RWPE1 (cell line): ENCODE results near the gene RNU2-63P.

Experiments used
- CTCF ChIA-PET: fragments of 350-600 bp; sonication (Branson Sonifier 250); formaldehyde crosslinking; extraction: SDS; loops from one replicate; lab custom pipeline; 2021; lab: Yijun Ruan, JAX
- POLR2A ChIA-PET: fragments of 400-600 bp; formaldehyde crosslinking; extraction: SDS; loops from one replicate; lab custom pipeline; 2020; ENCODE audit warnings: antibody characterized with exemption; ENCODE audit not compliant: low non-redundant PET; lab: Yijun Ruan, JAX
- DNase-seq: peaks from one replicate; pipeline ENCODE4 v3.0.0; 2012; ENCODE audit warnings: low spot score
- H3K27ac ChIP-seq: fragments of 450-650 bp; 2 replicates; pipeline ENCODE4 v1.5.1; 2017
- TF ChIP-seq, protein P1 (sequence below): fragments of 450-650 bp; conservative IDR thresholded peaks from 2 replicates; pipeline ENCODE4 v1.5.1; 2017; ENCODE audit warnings: low read depth, mild to moderate bottlenecking

Gene RNU2-63P

DNA sequence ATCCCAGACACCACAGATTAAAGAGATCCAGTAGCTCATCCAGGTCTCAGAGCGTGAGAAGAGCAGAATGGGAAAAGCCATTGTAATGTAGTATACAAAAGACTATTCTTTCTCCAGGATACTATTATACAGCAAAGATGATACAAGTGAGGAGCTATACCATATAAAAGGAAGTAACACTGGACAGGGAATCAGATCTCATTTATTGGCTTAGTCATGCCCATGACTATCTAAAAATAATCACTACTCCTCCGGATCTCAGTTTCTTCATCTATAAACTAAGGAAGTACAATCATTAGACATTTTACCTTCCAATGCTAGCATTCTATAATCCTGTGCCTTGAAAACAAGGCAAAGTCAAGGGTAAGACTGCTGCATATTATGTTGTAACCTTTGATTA, 19.8 kb upstream of the RNU2-63P start:
- ChIA-PET POLR2A (no interaction called here), CTCF (no interaction called here)
- H3K27ac ChIP-seq, result no peak overlapping the region
- no peak for DNase-seq
- TF ChIP-seq, protein P1, sequence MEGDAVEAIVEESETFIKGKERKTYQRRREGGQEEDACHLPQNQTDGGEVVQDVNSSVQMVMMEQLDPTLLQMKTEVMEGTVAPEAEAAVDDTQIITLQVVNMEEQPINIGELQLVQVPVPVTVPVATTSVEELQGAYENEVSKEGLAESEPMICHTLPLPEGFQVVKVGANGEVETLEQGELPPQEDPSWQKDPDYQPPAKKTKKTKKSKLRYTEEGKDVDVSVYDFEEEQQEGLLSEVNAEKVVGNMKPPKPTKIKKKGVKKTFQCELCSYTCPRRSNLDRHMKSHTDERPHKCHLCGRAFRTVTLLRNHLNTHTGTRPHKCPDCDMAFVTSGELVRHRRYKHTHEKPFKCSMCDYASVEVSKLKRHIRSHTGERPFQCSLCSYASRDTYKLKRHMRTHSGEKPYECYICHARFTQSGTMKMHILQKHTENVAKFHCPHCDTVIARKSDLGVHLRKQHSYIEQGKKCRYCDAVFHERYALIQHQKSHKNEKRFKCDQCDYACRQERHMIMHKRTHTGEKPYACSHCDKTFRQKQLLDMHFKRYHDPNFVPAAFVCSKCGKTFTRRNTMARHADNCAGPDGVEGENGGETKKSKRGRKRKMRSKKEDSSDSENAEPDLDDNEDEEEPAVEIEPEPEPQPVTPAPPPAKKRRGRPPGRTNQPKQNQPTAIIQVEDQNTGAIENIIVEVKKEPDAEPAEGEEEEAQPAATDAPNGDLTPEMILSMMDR, result no peak

DNA sequence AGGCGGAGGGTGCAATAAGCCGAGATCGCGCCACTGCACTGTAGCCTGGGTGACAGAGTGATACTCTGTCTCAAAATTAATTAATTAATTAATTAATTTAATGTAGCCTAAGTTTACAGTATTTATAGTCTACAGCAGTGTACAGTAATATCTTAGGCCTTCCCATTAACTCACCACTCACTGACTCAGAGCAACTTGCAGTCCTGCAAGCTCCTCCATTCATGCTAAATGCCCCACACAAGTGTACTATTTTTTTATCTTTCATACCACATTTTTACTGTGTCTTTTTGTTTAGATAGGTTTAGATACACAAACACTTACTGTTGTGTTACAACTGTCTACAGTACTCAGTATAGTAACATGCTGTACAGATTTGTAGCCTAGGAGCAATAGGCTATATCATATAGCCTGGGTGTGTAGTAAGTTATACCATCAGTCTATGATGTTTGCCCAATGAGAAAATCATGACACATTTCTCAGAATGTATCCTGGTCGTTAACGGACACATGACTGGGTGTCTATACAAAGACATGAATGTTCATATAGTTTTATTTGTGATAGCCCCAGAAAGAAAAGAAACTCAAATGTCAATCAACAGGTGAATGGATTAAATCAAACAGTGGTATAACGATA, 15.8 kb upstream of the RNU2-63P start:
- POLR2A ChIA-PET, result no interaction called here

DNA sequence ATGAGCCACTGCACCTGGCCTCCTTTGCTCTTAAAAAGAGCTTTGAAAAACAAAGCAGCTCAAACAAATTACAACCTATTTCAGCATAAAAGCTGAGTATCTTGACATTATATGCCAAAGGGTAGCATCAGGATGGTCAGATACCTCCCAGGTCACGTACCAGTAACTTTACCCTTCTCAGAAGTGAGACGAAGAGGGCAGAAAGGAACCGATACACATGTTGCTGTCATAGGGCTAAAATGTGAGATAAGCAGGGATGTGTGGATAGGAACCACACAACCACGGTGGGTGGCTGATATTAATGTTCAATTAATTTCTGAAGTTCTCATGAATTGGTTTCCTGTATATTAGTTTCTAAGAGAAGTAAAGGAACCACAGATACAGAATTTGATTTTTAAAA, 12.6 kb upstream of the RNU2-63P start:
- no peak overlapping the region for H3K27ac ChIP-seq
- TF ChIP-seq, protein P1, result no peak
- CTCF ChIA-PET, result no interaction called here
- POLR2A ChIA-PET, result no interaction called here
- DNase-seq, result no peak

More for the DNA sequence above, 15.8 kb upstream of the RNU2-63P start:
- DNase-seq, result no peak
- no peak overlapping the region for H3K27ac ChIP-seq
- TF ChIP-seq, protein P1, result no peak
- CTCF ChIA-PET, result no interaction called here

DNA sequence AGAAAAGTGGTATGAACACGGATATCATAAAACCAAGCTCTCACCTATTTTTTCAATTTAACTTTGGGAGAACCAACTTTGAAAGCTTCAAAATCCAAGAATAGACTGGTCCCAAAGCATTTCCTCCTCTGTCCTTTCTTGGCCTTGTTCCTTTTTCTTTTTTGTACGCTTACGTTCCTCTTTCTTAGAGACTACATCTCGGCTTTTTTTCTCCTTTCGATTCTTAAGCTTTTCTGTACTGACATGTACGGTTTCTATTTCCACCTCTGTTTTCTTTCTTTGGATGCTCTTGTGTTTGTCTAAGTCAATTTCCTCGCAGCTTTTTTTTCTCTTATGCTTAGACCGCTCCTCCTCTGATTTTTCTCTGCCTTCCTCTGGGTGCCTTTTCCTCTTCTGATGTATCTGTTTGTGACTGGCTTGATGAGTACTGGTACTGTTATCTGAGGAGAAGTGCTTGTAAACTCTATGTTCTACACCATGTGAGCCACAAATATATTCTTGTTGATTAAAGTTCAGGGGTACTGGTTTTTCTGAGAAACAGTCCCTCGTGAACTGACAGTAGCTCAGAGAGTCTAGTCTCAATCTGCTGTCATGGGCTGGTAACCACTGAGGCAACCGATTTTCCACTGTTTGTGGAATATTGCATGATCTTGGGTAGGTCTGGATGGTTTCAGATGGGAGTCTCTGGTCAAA, 11.5 kb upstream of the RNU2-63P start:
- CTCF ChIA-PET, result no interaction called here
- POLR2A ChIA-PET, result no interaction called here
- no peak for DNase-seq
- no peak overlapping the region for H3K27ac ChIP-seq
- TF ChIP-seq, protein P1, result no peak

DNA sequence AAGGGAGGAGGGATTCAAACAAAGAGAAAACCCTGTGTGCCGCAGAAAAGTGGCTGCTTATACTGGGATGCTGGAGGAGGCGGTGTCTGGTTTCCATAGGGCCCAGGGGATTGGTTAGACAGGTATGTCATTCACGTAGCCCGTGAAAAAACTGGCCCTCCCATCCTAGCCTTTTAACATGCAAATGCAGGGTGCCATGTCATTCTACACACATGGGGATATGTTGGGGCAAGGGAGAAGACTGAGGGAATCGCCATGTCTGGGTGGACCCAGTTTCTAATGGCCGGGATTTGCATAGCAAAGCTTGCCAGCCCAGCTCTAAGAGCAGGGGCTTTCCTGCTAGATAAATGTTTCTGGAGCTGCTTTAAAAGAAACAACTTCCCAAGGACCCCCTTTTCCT, 8.2 kb upstream of the RNU2-63P start:
- no peak for DNase-seq
- no peak overlapping the region for H3K27ac ChIP-seq
- CTCF ChIA-PET, result no interaction called here
- POLR2A ChIA-PET, result no interaction called here
- TF ChIP-seq, protein P1, result no peak

DNA sequence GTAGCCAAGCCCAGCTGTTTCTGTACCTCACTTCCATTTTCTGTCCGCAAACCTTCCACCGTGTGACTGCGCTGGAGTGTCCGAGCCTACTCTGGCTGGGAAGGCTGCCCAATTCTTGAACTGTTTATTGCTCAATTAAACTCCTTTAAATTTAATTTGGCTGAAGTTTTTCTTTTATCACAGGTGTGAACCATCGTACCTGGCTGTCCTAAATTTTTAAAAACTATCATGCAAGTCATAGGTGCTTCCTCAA, 6.2 kb upstream of the RNU2-63P start:
- DNase-seq, result no peak
- H3K27ac ChIP-seq, result no peak overlapping the region
- CTCF ChIA-PET, result no interaction called here
- POLR2A ChIA-PET, result no interaction called here
- TF ChIP-seq, protein P1, result no peak
